ENCODE data around the gene CAMK2A. TPM values are rescaled to one million over a fixed set of nuclear protein-coding genes. Genes with fewer than 3 reads are reported as not detected.

The CAMK2A gene
- total and polyA plus RNA-seq, 2 of the 4 experiments (the other 2 are of a cell fraction): 0.18 to 0.19 TPM

DNA sequence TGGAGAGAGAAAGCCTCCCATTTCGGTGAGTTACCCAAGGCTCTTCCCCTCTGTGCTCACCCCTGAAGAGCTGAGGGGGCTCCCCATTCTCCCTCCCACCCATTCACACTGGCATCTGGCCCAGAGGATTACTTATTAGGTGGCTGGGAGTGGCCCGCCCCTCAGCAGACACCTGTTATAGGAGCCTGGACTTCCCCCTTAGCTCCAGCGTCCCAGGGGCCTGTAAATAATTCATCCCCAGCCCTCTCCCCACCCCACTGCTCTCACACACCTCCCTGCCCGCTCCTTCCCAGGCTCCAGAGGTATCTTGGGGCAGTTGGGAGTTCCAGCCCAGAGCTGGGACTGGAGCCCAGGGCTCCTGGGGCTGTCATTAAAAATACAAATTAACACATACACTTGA, 111.3 kb downstream of the CAMK2A start:
- H2AK5ac ChIP-seq (ENCODE audit: low read depth, low read length): peak overlapping the region; percentile 23; the same call in 1 of the 2 replicates
- no peak overlapping the region for H3K18ac ChIP-seq (ENCODE audit: low read depth, low read length)
- no peak for DNase-seq
- H2BK120ac ChIP-seq (ENCODE audit: low read depth, low read length): no peak overlapping the region
- H3K36me3 ChIP-seq (ENCODE audit: control insufficient read depth, insufficient read depth, low read length): no peaks in the 10 kb centered on the region
- no peak overlapping the region for H3K9ac ChIP-seq (ENCODE audit: low read depth, low read length)
- H3K9me3 ChIP-seq (ENCODE audit: control insufficient read depth, insufficient read depth, low read length): no peaks in the 10 kb centered on the region
- ATAC-seq (ENCODE audit: low read depth): no peak
- dilution Hi-C loops (cut with HindIII; ENCODE audit: low sequenced_read_pairs, unreplicated experiment) (no loop called here), in situ Hi-C loops (cut with MboI; ENCODE audit: low sequenced_read_pairs) (no loop called here), intact Hi-C loops (cut with micrococcal nuclease) (no loop called here)
- H3K23ac ChIP-seq (ENCODE audit: low read depth, low read length): no peak overlapping the region
- no peak overlapping the region for H3K4me2 ChIP-seq (ENCODE audit: low read depth, low read length)
- H2AFZ ChIP-seq (replicated peaks; ENCODE audit: low read length, poor library complexity): no peak overlapping the region
- no peak overlapping the region for H2AK9ac ChIP-seq (replicated peaks; ENCODE audit: low read depth, low read length, poor library complexity)
- H4K5ac ChIP-seq (ENCODE audit: low read depth, low read length): no peak overlapping the region
- H3K4me3 ChIP-seq (ENCODE audit: insufficient read depth, low read depth, low read length): no peak overlapping the region
- no peak overlapping the region for H4K8ac ChIP-seq (ENCODE audit: low read depth in 2 of 2, low read length in 2 of 2)
- peaks cover 20% of the 10 kb centered on the region for H3K27me3 ChIP-seq (ENCODE audit: control insufficient read depth, insufficient read depth, low read length)
- no peaks in the 10 kb centered on the region for H3K79me1 ChIP-seq (ENCODE audit: low read depth in 1 of 2, low read length in 2 of 2)
- TF ChIP-seq NFE2L2 (IDR thresholded peaks at IDR 0.05; ENCODE audit: low read depth, low read length) (no peak), POLR2A (IDR thresholded peaks at IDR 0.05; ENCODE audit: low read depth, low read length) (no peak), RCOR1 (IDR thresholded peaks at IDR 0.05; ENCODE audit: insufficient replicate concordance, low read length) (no peak)
- TF ChIP-seq, protein P1, sequence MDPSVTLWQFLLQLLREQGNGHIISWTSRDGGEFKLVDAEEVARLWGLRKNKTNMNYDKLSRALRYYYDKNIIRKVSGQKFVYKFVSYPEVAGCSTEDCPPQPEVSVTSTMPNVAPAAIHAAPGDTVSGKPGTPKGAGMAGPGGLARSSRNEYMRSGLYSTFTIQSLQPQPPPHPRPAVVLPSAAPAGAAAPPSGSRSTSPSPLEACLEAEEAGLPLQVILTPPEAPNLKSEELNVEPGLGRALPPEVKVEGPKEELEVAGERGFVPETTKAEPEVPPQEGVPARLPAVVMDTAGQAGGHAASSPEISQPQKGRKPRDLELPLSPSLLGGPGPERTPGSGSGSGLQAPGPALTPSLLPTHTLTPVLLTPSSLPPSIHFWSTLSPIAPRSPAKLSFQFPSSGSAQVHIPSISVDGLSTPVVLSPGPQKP (IDR thresholded peaks at IDR 0.05; ENCODE audit: borderline replicate concordance, low read depth, low read length): no peak
- H3K14ac ChIP-seq (replicated peaks; ENCODE audit: low read depth, low read length): no peak overlapping the region
- H3K4ac ChIP-seq (ENCODE audit: low read depth, low read length): no peak overlapping the region
- no peak overlapping the region for H3K27ac ChIP-seq (ENCODE audit: insufficient read depth, low read length)
- H3K9me1 ChIP-seq (ENCODE audit: insufficient read depth, low read length): peaks cover 15% of the 10 kb centered on the region; the same call in 1 of the 2 replicates
- peaks cover 6% of the 10 kb centered on the region for H3K4me1 ChIP-seq (ENCODE audit: control insufficient read depth, insufficient read depth, low read length)
- no peak overlapping the region; the same call in 1 of the 2 replicates for H2BK20ac ChIP-seq (ENCODE audit: low read depth, low read length)
- ChIA-PET CTCF (interaction anchor here (1.8 kb wide), 1 partner anchor 28 kb away, joined by 5 read pairs; no protein-coding TSS in a partner anchor), POLR2A (ENCODE audit: unreplicated experiment) (no interaction called here)
- no peak overlapping the region for H3K56ac ChIP-seq (ENCODE audit: extremely low read depth, insufficient read depth, low read length)
- no TSS peak for BruUV-seq (replicated peaks)
- WGBS, 2 experiments (ENCODE audit: extremely low coverage in 2 of 2, insufficient read length in 1 of 2): no CpG with 5 or more reads among the region's 4 CpGs
- H4K91ac ChIP-seq (ENCODE audit: insufficient read depth, low read depth, low read length): no peak overlapping the region
- no peaks in the 10 kb centered on the region; the same call in 1 of the 2 replicates for H4K20me1 ChIP-seq (ENCODE audit: insufficient read depth, low read length)
- H2BK15ac ChIP-seq (ENCODE audit: low read depth, low read length): no peak overlapping the region
- no peak overlapping the region for H2BK5ac ChIP-seq (ENCODE audit: low read depth, low read length, poor library complexity, severe bottlenecking)

All from IMR-90 (cell line).